Thyroid gland (tissue), 4 donors: ENCODE results near the gene MMD2. TPM values are rescaled to one million over a fixed set of nuclear protein-coding genes. Genes with fewer than 3 reads are reported as not detected.

Experiments
- DNase-seq, 2 donors: peaks; one replicate each; pipeline ENCODE4 v3.0.0-alpha.2; 2019
- H3K27ac ChIP-seq, 3 donors: fragments of 200-600 bp; sonication (generic); 1 replicate in 2 of 3; 2 replicates in 1 of 3; pipeline ENCODE4 v1.5.1; 2016 to 2019; ENCODE audit warnings: mild to moderate bottlenecking in 1 of 3, moderate library complexity in 1 of 3
- H3K27me3 ChIP-seq: fragments of 200-600 bp; sonication (generic); one replicate; pipeline ENCODE4 v1.5.1; 2019
- H3K36me3 ChIP-seq, 2 donors: fragments of 200-600 bp; sonication (generic); one replicate each; pipeline ENCODE4 v1.5.1; 2016 to 2019
- H3K4me1 ChIP-seq, 2 donors: fragments of 200-600 bp; sonication (generic); one replicate each; pipeline ENCODE4 v1.5.1; 2017 to 2019
- H3K4me3 ChIP-seq, 3 donors: fragments of 200-600 bp; sonication (generic); replicated peaks in 1 of 3; 1 replicate in 2 of 3; 2 replicates in 1 of 3; pipeline ENCODE4 v1.5.1; 2016; ENCODE audit warnings: mild to moderate bottlenecking in 1 of 3
- H3K9me3 ChIP-seq: fragments of 200-600 bp; sonication (generic); one replicate; pipeline ENCODE4 v1.5.1; 2017
- POLR2A ChIP-seq, 2 donors: fragments of 450-650 bp; IDR thresholded peaks; one replicate each; pipeline ENCODE4 v1.6.1; 2017; ENCODE audit warnings: antibody characterized with exemption in 2 of 2, mild to moderate bottlenecking in 2 of 2, moderate library complexity in 1 of 2
- WGBS, 2 donors: methylation state at CpG; one replicate each; pipeline ENCODE4 v1.1.5; 2017; 5-methylcytosine and 5-hydroxymethylcytosine counted together
- intact Hi-C: fragments of 100-400 bp; cut with DNase I; formaldehyde crosslinking; loops from one replicate; pipeline ENCODE4 v1.15.1; 2023
- total RNA-seq, 4 donors: library from RNA; depleted of rRNA; stranded (reverse); fragments of >200 nt; gene quantifications; one replicate each; pipeline ENCODE4 v1.2.3, GENCODE V29; 2016
- TF ChIP-seq, protein P1 (sequence below), 6 experiments: fragments of 200-600 bp in 3 of 6; fragments of 450-650 bp in 3 of 6; sonication (generic) in 3 of 6; IDR thresholded peaks; one replicate each; pipeline ENCODE4 v1.5.1; 2016 to 2019; ENCODE audit warnings: antibody characterized with exemption in 6 of 6, mild to moderate bottlenecking in 2 of 6, inconsistent platforms in 1 of 6, moderate library complexity in 1 of 6

The MMD2 gene
- total RNA-seq, 4 donors from 2014 or later: 0.13 TPM; not detected in 3

DNA sequence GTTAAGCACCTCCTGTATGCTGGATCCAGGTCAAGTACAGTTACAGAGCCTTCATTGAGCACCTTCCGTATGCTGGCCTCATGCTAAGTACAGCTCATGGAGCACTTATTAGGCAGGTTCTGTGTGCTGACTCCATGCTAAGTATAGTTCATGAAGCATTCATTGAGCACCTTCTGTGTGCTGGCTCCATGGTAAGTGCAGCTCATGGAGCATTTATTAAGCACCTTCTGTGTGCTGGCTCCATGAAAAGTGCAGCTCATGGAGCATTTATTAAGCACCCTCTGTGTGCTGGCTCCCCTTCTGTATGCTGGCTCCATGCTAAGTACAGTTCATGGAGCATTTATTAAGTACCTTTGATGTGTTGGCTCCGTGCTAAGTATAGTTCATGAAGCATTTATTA lies 30.5 kb downstream of the MMD2 start:
- TF ChIP-seq, protein P1, sequence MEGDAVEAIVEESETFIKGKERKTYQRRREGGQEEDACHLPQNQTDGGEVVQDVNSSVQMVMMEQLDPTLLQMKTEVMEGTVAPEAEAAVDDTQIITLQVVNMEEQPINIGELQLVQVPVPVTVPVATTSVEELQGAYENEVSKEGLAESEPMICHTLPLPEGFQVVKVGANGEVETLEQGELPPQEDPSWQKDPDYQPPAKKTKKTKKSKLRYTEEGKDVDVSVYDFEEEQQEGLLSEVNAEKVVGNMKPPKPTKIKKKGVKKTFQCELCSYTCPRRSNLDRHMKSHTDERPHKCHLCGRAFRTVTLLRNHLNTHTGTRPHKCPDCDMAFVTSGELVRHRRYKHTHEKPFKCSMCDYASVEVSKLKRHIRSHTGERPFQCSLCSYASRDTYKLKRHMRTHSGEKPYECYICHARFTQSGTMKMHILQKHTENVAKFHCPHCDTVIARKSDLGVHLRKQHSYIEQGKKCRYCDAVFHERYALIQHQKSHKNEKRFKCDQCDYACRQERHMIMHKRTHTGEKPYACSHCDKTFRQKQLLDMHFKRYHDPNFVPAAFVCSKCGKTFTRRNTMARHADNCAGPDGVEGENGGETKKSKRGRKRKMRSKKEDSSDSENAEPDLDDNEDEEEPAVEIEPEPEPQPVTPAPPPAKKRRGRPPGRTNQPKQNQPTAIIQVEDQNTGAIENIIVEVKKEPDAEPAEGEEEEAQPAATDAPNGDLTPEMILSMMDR (IDR thresholded peaks at IDR 0.05): no peak
- TF ChIP-seq POLR2A (IDR thresholded peaks at IDR 0.05): no peak
- H3K36me3 ChIP-seq: no peaks in the 10 kb centered on the region
- no peaks in the 10 kb centered on the region for H3K4me1 ChIP-seq
- intact Hi-C loops: no loop called here
- no peak for DNase-seq
- no peak overlapping the region for H3K27ac ChIP-seq
- H3K4me3 ChIP-seq: no peak overlapping the region
- H3K27me3 ChIP-seq: no peaks in the 10 kb centered on the region
- 70 to 78% methylated on average over 2 of the region's 2 CpGs for WGBS, 2 donors
- H3K9me3 ChIP-seq: no peaks in the 10 kb centered on the region

DNA sequence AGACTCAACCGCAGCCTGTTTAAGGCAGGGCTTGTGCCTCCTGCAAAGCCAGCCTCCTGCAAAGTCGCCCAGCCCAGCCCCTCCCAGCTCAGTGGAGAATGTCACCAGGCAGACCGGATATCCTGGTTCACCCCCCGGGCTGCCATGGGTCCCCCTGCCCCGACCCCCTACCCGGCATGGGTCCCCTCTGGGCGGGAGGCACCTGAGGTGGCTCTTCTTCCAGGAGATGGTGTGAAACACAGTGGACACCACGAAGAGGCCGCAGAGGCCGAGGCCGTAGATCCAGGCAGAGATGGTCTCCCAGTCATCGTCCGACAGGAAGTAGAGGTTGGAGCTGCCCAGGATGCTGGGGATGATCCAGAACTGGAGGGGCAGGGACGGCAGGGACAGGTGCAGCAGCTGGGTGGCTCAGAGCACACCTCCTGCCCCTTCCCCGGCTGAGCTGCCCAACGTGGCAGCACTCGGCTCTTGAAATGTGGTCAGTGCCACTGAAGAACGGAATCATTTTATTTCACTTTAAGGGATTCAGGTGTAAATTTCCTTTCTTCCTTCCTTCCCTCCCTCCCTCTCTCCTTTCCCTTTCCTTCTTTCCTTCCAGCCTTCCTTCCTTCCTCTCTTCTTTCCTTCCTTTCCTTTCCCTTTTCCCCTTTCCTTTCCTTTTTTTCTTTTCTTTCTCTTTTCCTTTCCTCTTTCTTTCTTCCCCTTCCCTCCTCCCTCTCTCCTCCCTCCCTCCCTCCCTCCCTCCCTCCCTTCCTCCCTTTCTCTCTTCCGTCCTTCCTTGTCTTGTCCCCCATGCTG lies 38.8 kb downstream of the MMD2 start:
- DNase-seq: no peak
- intact Hi-C loops: no loop called here

DNA sequence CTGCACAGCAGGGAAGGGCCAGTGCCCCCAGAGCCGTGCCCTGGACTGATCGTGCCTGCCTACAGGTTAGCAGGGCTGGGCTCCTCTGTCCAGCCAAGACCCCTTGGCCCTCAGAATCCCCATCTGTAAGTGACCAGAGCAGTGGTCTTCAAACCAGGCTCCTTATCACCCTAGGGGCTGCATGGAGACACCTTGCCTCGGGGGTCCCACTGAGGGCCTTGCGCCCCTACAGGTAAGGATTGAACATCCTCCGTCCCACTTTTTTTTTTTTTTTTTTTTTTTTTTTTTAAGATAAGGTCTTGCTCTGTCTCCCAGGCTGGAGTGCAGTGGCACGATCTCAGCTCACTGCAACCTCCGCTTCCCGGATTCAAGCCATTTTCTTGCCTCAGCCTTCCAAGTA lies 42.9 kb downstream of the MMD2 start:
- no peak overlapping the region for H3K4me3 ChIP-seq
- H3K4me1 ChIP-seq: no peaks in the 10 kb centered on the region
- no peak overlapping the region for H3K27ac ChIP-seq
- H3K9me3 ChIP-seq: no peaks in the 10 kb centered on the region
- no peak for TF ChIP-seq POLR2A (IDR thresholded peaks at IDR 0.05)
- TF ChIP-seq, protein P1 (IDR thresholded peaks at IDR 0.05): no peak
- no peak for DNase-seq
- 58 to 67% methylated on average over 8 of the region's 8 CpGs for WGBS, 2 donors
- H3K27me3 ChIP-seq: no peaks in the 10 kb centered on the region
- H3K36me3 ChIP-seq: no peaks in the 10 kb centered on the region
- intact Hi-C loops: no loop called here

More for the DNA sequence above, 38.8 kb downstream of the MMD2 start:
- no peak overlapping the region for H3K4me3 ChIP-seq
- no peaks in the 10 kb centered on the region for H3K4me1 ChIP-seq
- H3K36me3 ChIP-seq: no peaks in the 10 kb centered on the region
- no peaks in the 10 kb centered on the region for H3K27me3 ChIP-seq
- H3K27ac ChIP-seq: no peak overlapping the region
- 84 to 85% methylated on average over 11 to 16 of the region's 19 CpGs for WGBS, 2 donors
- H3K9me3 ChIP-seq: no peaks in the 10 kb centered on the region
- no peak for TF ChIP-seq POLR2A (IDR thresholded peaks at IDR 0.05)
- TF ChIP-seq, protein P1 (IDR thresholded peaks at IDR 0.05): no peak

DNA sequence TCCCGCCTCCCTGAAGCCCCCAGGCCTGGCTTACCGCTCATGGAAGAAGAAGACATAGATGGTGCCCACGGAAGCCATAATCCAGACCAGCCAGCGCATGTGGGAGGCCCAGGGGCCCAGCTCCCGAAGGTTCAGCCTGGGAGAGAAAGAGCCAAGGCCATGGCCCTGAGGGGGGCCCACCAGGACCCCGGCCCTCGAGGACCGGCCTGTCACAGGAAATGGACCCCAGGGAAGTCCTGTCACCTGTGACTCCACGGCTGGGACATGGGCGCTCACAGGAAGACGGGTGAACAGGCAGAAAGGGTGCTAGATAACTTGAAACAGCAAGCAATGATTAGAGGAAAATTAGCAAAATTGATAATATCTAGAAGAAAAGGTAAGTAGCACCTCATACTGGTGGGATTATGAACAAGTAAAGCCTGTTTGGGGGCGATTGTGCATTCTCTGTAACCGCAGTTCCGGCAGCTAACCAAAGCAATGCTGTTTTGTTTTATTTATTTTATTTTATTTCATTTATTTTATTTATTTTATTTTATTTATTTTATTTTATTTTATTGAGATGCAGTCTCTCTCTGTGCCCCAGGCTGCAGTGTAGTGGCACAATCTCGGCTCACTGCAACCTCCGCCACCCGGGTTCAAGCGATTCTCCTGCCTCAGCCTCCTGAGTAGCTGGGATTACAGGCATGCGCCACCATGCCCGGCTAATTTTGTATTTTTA lies 47.7 kb downstream of the MMD2 start:
- intact Hi-C loops: no loop called here
- WGBS, 2 donors: 91 to 92% methylated on average over 19 to 20 of the region's 20 CpGs
- H3K27ac ChIP-seq: no peak overlapping the region
- no peaks in the 10 kb centered on the region for H3K36me3 ChIP-seq
- no peak for DNase-seq
- TF ChIP-seq, protein P1 (IDR thresholded peaks at IDR 0.05): no peak
- TF ChIP-seq POLR2A (IDR thresholded peaks at IDR 0.05): no peak
- no peaks in the 10 kb centered on the region for H3K9me3 ChIP-seq
- H3K27me3 ChIP-seq: no peaks in the 10 kb centered on the region
- no peak overlapping the region for H3K4me3 ChIP-seq
- no peaks in the 10 kb centered on the region for H3K4me1 ChIP-seq

DNA sequence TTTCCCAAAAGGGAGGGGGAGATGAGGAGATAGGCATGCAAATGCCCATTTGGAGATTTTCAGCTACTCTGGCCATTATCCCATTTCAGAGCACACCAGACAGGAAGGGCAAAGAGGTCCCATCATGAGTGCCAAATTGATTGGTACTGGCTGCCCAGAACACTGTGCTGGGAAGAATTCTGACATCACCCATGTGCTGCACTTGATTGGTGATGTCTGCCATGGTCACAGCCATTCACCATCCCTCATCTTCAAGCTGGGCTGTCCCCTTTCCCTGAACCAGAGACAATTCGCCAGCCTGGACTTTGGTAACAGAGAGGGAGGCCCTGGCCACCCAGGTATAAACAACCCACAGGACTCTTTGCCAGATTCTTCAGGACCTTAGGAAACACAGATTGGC lies 52.3 kb downstream of the MMD2 start:
- DNase-seq: no peak
- H3K27ac ChIP-seq: no peak overlapping the region
- H3K4me1 ChIP-seq: peaks cover 0 to 6% of the 10 kb centered on the region in 2 donors
- no peak overlapping the region for H3K4me3 ChIP-seq
- H3K36me3 ChIP-seq: no peaks in the 10 kb centered on the region
- H3K27me3 ChIP-seq: no peaks in the 10 kb centered on the region
- no peak for TF ChIP-seq POLR2A (IDR thresholded peaks at IDR 0.05)
- TF ChIP-seq, protein P1 (IDR thresholded peaks at IDR 0.05): no peak
- no peaks in the 10 kb centered on the region for H3K9me3 ChIP-seq
- intact Hi-C loops: no loop called here
- WGBS, 2 donors: 64 to 100% methylated on average over 1 of the region's 1 CpG
